HTERT RPE-1 (cell line): ENCODE data around the gene NHEJ1.

Source experiments
- in situ Hi-C: fragments of 300-500 bp; cut with MboI; formaldehyde crosslinking; loops from 4 replicates; pipeline ENCODE4 v1.14.3; 2020; ENCODE audit warnings: low sequenced_read_pairs

Gene NHEJ1

DNA sequence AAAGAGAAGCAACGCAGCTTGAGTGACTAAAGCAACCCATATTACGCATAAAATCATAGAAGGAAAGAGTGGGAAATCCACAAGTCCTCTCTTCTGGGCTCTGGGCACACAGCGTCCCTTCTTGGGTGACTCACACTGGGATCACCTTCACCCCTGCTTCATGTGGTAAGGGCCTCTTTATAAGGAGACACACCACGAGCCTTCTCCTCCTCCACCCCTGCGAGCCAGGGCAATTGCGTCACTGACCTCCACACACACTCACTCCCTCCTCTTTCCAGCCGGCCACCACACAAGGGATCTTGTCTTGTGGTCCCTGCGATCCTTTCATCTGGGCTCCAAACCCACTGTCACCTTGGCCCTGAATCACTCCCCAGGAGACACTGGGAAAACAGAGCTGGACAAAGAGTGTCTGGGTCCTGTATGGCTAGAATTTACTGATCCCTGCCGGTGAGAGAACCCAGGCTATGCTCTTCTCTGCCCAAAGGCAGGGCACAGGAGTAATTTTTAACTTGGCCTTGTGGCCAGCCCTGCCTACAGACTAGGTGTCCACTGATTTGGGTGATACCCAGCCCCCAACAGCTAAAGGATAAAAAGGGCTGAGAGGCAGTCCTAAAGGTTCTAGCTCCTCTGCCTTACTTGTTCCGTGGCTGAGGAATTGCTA, 35.3 kb downstream of the NHEJ1 start:
- in situ Hi-C loops: no loop called here

- in situ Hi-C loops: no loop called here
These were observed 36.1 kb downstream of the NHEJ1 start for GRCh38 chr2:219124381-219125110.

GRCh38 chr2:219123356-219124135, 37.1 kb downstream of the NHEJ1 start:
- in situ Hi-C loops: no loop called here

DNA sequence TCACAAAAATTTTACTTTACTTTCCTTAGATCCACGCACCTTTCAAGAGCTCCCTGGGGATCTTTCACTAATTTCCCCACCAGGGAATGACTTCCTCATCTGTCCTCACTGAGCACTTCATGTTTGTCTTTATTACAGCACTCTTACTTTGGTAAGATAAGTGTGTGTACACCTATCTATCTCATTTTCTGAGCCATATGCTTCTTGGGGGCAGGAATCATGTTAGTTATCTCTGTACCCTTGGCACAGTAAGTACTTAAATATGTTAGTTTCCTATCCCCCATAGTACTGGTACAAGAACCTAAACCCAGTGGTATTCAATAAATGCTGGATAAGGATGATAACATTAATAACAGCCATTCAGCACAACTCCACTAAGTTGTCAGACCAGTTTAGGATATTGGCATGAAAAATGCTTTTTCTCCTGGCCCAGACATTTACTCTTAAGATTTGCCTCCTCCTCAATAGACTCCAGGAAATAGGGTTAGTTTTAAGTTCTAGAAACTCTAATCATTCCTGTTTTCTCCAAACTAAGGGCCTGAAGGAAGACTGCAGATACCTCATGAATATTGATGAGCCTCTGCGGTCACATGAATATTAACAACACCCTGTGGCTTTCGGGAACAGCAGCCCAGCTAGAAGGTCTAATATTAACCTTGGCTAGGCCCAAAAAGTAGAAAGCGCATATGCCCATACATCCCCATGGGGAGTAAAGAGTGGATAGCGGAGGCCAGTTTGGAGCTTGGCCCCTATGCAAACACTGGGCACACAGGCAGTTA, 38.2 kb downstream of the NHEJ1 start:
- in situ Hi-C loops: no loop called here

- in situ Hi-C loops: no loop called here
These were observed 40.5 kb downstream of the NHEJ1 start for GRCh38 chr2:219120082-219120481.

DNA sequence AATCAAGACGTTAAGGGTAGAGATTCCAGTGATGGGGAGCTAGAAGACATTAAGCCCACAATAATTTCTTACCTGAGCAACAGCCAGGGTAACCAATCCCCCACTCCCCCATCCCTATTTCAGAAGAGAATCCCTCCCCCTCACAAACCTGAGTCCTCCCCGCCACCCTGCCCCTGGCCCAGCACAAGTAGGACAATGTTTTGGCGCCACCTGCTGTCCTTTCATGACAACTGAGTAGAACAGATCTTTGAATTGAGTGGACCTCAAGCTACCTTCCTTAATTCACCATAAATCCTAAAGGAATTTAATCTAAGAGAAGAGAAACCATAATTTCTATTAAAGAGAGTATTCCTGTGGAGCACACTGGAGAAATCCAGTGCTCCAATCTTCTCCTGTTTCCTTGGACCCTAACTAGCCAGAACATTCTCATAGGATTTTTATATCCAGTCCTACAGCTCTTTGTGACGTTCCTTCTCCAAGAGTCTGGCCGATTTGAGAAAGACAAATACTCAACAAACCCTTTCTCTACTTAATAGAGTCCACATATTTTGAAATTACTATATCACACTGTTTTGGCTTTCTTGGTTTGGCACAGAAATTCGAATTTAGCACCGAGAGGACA, 41.1 kb downstream of the NHEJ1 start:
- in situ Hi-C loops: no loop called here

- in situ Hi-C loops: no loop called here
These were observed 42.1 kb downstream of the NHEJ1 start for GRCh38 chr2:219118504-219118903.

- in situ Hi-C loops: no loop called here
These were observed 43.6 kb downstream of the NHEJ1 start for GRCh38 chr2:219116776-219117646.

- in situ Hi-C loops: no loop called here
These were observed 47.8 kb downstream of the NHEJ1 start for GRCh38 chr2:219112651-219113338.

- in situ Hi-C loops: no loop called here
These were observed 48.6 kb downstream of the NHEJ1 start for GRCh38 chr2:219112062-219112406.

DNA sequence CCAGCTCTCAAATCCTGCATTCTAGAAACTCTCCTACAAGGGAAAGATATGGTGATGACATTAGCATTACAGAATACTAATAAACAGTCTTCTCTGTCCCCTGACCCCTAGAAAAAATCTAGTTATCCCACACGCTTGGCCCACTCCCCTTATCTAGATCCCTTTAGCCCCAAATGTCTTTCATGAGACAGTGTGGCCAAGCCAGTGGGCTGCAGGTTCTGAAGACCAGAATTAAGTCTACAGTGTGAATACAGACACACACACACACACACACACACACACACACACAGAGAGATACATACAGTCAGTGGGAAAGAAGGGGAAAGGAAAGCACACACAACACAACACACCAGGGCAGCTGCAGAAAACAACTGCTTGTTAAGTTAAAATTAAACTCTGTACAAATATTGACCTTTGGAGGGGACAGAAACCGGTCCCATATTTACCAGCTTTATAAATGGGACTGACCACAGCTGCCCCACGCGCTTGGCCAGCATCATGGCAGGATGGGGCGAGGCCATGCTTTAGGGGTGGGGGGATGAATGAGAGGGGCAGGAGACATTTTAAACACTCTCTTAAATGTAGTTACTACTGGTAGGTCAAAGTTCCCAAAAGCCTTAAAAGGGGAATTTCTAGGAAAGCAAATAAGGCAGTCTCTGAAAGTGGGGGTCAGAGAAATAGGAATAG, 49.1 kb downstream of the NHEJ1 start:
- in situ Hi-C loops: no loop called here

- in situ Hi-C loops: no loop called here
These were observed 51.1 kb downstream of the NHEJ1 start for GRCh38 chr2:219109471-219109870.

DNA sequence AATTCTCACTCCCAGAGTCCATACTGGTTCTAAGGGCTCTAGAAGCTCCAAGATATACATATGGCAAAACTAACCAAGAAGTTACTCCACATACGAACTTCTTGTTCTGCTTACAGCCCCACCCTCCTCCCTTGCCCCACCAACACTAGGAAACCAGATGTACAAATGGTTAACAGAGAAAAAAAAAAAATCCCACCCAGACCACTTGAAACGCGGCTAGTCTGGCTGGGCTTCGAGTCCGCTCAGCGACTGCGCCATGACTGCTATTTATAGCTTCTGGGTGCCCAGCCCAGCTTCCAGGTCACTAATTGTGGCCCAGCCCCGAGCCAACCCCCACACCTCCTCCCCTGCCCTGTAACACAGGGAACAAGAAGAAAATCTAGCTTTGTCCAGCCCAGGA, 52.9 kb downstream of the NHEJ1 start:
- in situ Hi-C loops: no loop called here

- in situ Hi-C loops: no loop called here
These were observed 54.4 kb downstream of the NHEJ1 start for GRCh38 chr2:219106251-219106650.

DNA sequence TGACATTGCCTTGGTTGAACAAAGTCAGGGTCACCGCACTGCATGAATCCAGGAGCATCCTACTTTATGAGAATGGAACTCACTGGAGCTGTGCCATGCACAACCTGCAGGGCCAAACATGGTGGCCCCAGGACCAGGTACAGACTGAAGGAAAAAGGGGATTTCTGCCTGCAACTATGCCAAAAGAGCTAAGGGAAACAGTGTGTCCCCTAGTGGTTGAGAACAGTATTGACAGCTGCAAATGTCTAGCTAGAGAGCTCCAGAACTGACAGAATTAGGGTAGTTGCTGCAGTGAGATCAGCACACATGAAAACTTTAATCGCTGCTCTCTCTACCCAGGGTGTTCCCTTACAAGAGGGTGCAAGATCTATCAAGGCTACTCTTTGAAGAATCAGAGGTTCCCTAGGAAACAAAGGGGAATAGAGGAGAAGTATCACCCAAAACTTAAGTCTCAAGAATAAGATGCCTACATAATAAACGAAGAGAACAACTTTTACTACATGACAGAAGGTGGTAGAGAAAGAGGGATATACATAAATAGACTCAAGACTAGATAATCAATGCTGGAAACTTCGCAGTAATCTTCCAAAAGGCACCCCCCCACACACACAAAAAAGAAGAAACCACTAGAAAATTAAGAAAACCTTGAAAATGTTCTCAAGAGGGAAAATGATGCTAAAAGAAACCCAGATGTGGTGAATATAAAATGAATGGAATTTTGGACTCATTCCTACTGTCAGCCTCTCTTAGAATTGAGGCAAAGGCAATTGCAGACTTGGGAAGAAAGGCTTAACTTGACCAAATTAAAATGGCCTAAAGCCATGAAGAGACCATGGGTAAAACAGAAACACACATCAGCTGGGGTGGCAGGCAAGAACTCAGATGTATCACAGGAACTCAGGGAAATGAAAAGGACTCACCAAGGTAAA, 56.2 kb downstream of the NHEJ1 start:
- in situ Hi-C loops: no loop called here

DNA sequence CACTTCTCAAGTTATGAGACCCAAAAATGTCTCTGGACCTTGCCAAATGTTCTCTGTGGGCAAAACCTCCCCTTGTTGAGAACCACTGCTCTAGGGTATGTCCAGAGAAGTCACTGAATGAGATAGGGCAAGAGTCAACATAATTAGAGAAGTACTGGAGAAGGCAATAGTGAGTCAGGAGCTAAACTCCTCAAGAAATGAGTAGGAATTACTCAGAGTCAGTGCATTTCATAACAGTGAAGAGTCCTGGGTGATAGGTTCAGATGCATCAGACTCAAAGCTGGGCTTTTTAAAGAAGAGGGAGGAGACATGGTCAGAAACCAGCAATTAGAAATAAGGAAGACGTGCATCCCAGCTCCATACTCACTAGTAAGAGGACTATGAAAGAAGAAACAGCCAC, 61.3 kb downstream of the NHEJ1 start:
- in situ Hi-C loops: no loop called here

DNA sequence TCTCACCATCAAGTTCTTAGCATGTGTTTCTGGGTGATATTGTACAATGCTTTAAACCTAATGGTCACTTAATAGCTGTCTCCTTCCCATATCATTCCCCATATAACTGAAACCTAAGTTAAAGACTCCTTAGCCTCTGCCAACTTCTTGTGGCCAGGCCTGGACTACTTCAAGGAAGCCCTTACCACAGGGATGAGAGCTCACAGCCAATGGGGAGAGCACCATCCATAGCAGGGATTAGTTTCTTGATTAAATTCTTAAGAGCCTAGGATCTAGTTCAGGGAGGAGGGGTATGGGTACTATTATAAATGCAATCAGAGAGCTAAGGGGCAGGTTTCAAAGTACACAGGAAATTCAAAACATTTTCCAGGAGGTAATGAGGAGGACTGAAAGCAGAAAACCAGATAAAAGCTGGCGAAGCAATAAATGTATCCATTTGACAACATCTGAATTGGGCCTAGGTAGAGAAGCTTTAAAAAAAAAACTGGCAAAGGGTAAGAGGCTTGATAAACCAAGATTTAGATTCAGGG, 65.1 kb downstream of the NHEJ1 start:
- in situ Hi-C loops: no loop called here
